ENCODE measurements around the gene BPIFB2.

The BPIFB2 gene

GRCh38 chr20:32989507-32990283, 17.8 kb upstream of the BPIFB2 start:
- no peaks in the 10 kb centered on the region for H3K36me3 Mint-ChIP-seq (ENCODE audit: low read depth)
- no peaks in the 10 kb centered on the region for H3K27me3 Mint-ChIP-seq (ENCODE audit: low read depth)
- no peak for TF ChIP-seq CTCF (IDR thresholded peaks at IDR 0.05; ENCODE audit: unreplicated experiment in 3 of 3)
- no peaks in the 10 kb centered on the region for H3K4me1 Mint-ChIP-seq
- no peak overlapping the region for H3K4me3 Mint-ChIP-seq
- H3K27ac Mint-ChIP-seq = no peak overlapping the region
- H3K9me3 Mint-ChIP-seq = peaks cover 3% of the 10 kb centered on the region

- Mint-ChIP-seq H3K4me1 (no peaks in the 10 kb centered on the region), H3K36me3 (ENCODE audit: low read depth) (no peaks in the 10 kb centered on the region), H3K4me3 (no peak overlapping the region), H3K27me3 (ENCODE audit: low read depth) (no peaks in the 10 kb centered on the region), H3K9me3 (peaks cover 8% of the 10 kb centered on the region), H3K27ac (no peak overlapping the region)
- no peak for TF ChIP-seq CTCF (IDR thresholded peaks at IDR 0.05; ENCODE audit: unreplicated experiment in 3 of 3)
These were observed 17.1 kb upstream of the BPIFB2 start for GRCh38 chr20:32990426-32990825.

- Mint-ChIP-seq H3K27me3 (ENCODE audit: low read depth) (no peaks in the 10 kb centered on the region), H3K36me3 (ENCODE audit: low read depth) (no peaks in the 10 kb centered on the region), H3K4me3 (no peak overlapping the region), H3K4me1 (no peaks in the 10 kb centered on the region), H3K27ac (no peak overlapping the region), H3K9me3 (peaks cover 8% of the 10 kb centered on the region)
- TF ChIP-seq CTCF (IDR thresholded peaks at IDR 0.05; ENCODE audit: unreplicated experiment in 3 of 3) = no peak
These were observed 16.1 kb upstream of the BPIFB2 start for GRCh38 chr20:32991383-32991782.

- H3K27ac Mint-ChIP-seq = no peak overlapping the region
- no peaks in the 10 kb centered on the region for H3K27me3 Mint-ChIP-seq (ENCODE audit: low read depth)
- no peaks in the 10 kb centered on the region for H3K4me1 Mint-ChIP-seq
- no peaks in the 10 kb centered on the region for H3K36me3 Mint-ChIP-seq (ENCODE audit: low read depth)
- H3K4me3 Mint-ChIP-seq = no peak overlapping the region
- no peak for TF ChIP-seq CTCF (IDR thresholded peaks at IDR 0.05; ENCODE audit: unreplicated experiment in 3 of 3)
- H3K9me3 Mint-ChIP-seq = peaks cover 11% of the 10 kb centered on the region
These were observed 15.5 kb upstream of the BPIFB2 start for GRCh38 chr20:32991792-32992641.

- no peaks in the 10 kb centered on the region for H3K27me3 Mint-ChIP-seq (ENCODE audit: low read depth)
These were observed 13.9 kb upstream of the BPIFB2 start for GRCh38 chr20:32993496-32994050.

More at GRCh38 chr20:32993496-32994050, 13.9 kb upstream of the BPIFB2 start:
- H3K27ac Mint-ChIP-seq = no peak overlapping the region
- peaks cover 11% of the 10 kb centered on the region for H3K9me3 Mint-ChIP-seq
- no peak for TF ChIP-seq CTCF (IDR thresholded peaks at IDR 0.05; ENCODE audit: unreplicated experiment in 3 of 3)
- H3K4me3 Mint-ChIP-seq = no peak overlapping the region
- H3K4me1 Mint-ChIP-seq = no peaks in the 10 kb centered on the region
- H3K36me3 Mint-ChIP-seq (ENCODE audit: low read depth) = no peaks in the 10 kb centered on the region
